PFSK-1 (cell line): ENCODE data around the gene DLX3.

Experiments used
- FOXP2 ChIP-seq: optimal IDR thresholded peaks from 2 replicates; pipeline ENCODE3; 2011; ENCODE audit warnings: borderline replicate concordance, control low read depth, inconsistent platforms; ENCODE audit not compliant: insufficient read depth; ENCODE audit errors: extremely low read length, extremely low read depth
- POLR2AphosphoS5 ChIP-seq: IDR thresholded peaks from 2 replicates; pipeline ENCODE4 v1.6.1; 2012; ENCODE audit warnings: low read depth, mild to moderate bottlenecking, control low read depth, low read length, moderate library complexity
- REST ChIP-seq, 2 experiments: IDR thresholded peaks; 2 replicates each; pipeline versions ENCODE4 v1.6.1 to v1.8.0; 2011 to 2012; ENCODE audit warnings: low read depth in 2 of 2, low read length in 2 of 2, control low read depth in 1 of 2, inconsistent platforms in 1 of 2, mild to moderate bottlenecking in 1 of 2, moderate library complexity in 1 of 2; ENCODE audit not compliant: insufficient read depth in 1 of 2
- SIN3A ChIP-seq: IDR thresholded peaks from 2 replicates; pipeline ENCODE4 v1.6.1; 2012; ENCODE audit warnings: mild to moderate bottlenecking, low read length, moderate library complexity, borderline replicate concordance; ENCODE audit not compliant: insufficient read depth
- TAF1 ChIP-seq: IDR thresholded peaks from 2 replicates; pipeline ENCODE4 v1.6.1; 2012; ENCODE audit warnings: low read length, control low read depth, borderline replicate concordance; ENCODE audit not compliant: insufficient read depth

The DLX3 gene

GRCh38 chr17:49962599-49963308, 32.3 kb downstream of the DLX3 start:
- TF ChIP-seq FOXP2 = no peak
- TF ChIP-seq REST (IDR thresholded peaks at IDR 0.05; ENCODE audit: insufficient read depth in 1 of 2, low read depth in 2 of 2, low read length in 2 of 2) = no peak
- TF ChIP-seq TAF1 = no peak
- no peak for TF ChIP-seq SIN3A
- TF ChIP-seq POLR2AphosphoS5 = no peak

GRCh38 chr17:49959183-49959935, 35.7 kb downstream of the DLX3 start:
- TF ChIP-seq REST (IDR thresholded peaks at IDR 0.05; ENCODE audit: insufficient read depth in 1 of 2, low read depth in 2 of 2, low read length in 2 of 2) = no peak
- no peak for TF ChIP-seq TAF1
- TF ChIP-seq SIN3A = no peak
- no peak for TF ChIP-seq FOXP2
- TF ChIP-seq POLR2AphosphoS5 = no peak

- no peak for TF ChIP-seq SIN3A
- TF ChIP-seq POLR2AphosphoS5 = no peak
- TF ChIP-seq FOXP2 = no peak
- TF ChIP-seq TAF1 = no peak
- no peak for TF ChIP-seq REST (IDR thresholded peaks at IDR 0.05; ENCODE audit: insufficient read depth in 1 of 2, low read depth in 2 of 2, low read length in 2 of 2)
Measured at GRCh38 chr17:49958723-49959122, 36.3 kb downstream of the DLX3 start.

GRCh38 chr17:49957350-49957749, 37.7 kb downstream of the DLX3 start:
- TF ChIP-seq TAF1 = no peak
- no peak for TF ChIP-seq POLR2AphosphoS5
- TF ChIP-seq REST (IDR thresholded peaks at IDR 0.05; ENCODE audit: insufficient read depth in 1 of 2, low read depth in 2 of 2, low read length in 2 of 2) = no peak
- TF ChIP-seq SIN3A = no peak
- TF ChIP-seq FOXP2 = no peak

GRCh38 chr17:49956780-49957179, 38.2 kb downstream of the DLX3 start:
- TF ChIP-seq TAF1 (no peak), POLR2AphosphoS5 (no peak), SIN3A (no peak), FOXP2 (no peak), REST (IDR thresholded peaks at IDR 0.05; ENCODE audit: insufficient read depth in 1 of 2, low read depth in 2 of 2, low read length in 2 of 2) (no peak)
